Hepatocyte (in vitro differentiated cells): Measurements from ENCODE around the gene NRIP1.

ENCODE experiments used
- CTCF ChIP-seq: fragments of 200-600 bp; sonication (generic); IDR thresholded peaks from 2 replicates; pipeline ENCODE4 v1.5.1; 2016; ENCODE audit warnings: antibody characterized with exemption, mild to moderate bottlenecking; ENCODE audit not compliant: poor library complexity
- EZH2 ChIP-seq: fragments of 200-600 bp; sonication (generic); IDR thresholded peaks from 2 replicates; pipeline ENCODE4 v1.6.1; 2016; ENCODE audit warnings: antibody characterized with exemption, mild to moderate bottlenecking, borderline replicate concordance
- EZH2phosphoT487 ChIP-seq: fragments of 200-600 bp; sonication (generic); IDR thresholded peaks from one replicate; pipeline ENCODE4 v1.6.1; 2018; ENCODE audit warnings: antibody characterized with exemption, mild to moderate bottlenecking, low read depth, moderate library complexity; ENCODE audit not compliant: unreplicated experiment, severe bottlenecking

- TF ChIP-seq CTCF (no peak), EZH2 (no peak), EZH2phosphoT487 (no peak)
These were observed 35.7 kb downstream of the NRIP1 start for GRCh38 chr21:15029077-15029476.
